Progenitor cell of endocrine pancreas (in vitro differentiated cells): Measurements from ENCODE around the gene NPC1. TPM values are rescaled to one million over a fixed set of nuclear protein-coding genes. Genes with fewer than 3 reads are reported as not detected.

Experiments used
- DNase-seq: peaks from one replicate; pipeline ENCODE4 v3.0.0; 2021; ENCODE audit warnings: low spot score; ENCODE audit not compliant: unreplicated experiment
- H3K27ac Mint-ChIP-seq: 2 replicates; pipeline ENCODE4 v1.8.0; 2021; ENCODE audit warnings: mild to moderate bottlenecking, moderate library complexity, mixed read lengths
- H3K27me3 Mint-ChIP-seq: 2 replicates; pipeline ENCODE4 v1.8.0; 2021; ENCODE audit warnings: mixed read lengths
- H3K36me3 Mint-ChIP-seq: 2 replicates; pipeline ENCODE4 v1.8.0; 2022; ENCODE audit warnings: mixed read lengths; ENCODE audit not compliant: insufficient read depth
- H3K4me1 Mint-ChIP-seq: 2 replicates; pipeline ENCODE4 v1.8.0; 2021; ENCODE audit warnings: low read depth, mixed read lengths
- H3K4me3 Mint-ChIP-seq: 2 replicates; pipeline ENCODE4 v1.8.0; 2021; ENCODE audit warnings: low read depth, mild to moderate bottlenecking, moderate library complexity, mixed read lengths
- H3K9me3 Mint-ChIP-seq: 2 replicates; pipeline ENCODE4 v1.8.0; 2021; ENCODE audit warnings: low read depth, mixed read lengths
- total RNA-seq: library from RNA; stranded (reverse); gene quantifications from 2 replicates; pipeline ENCODE4 v1.2.1, GENCODE V29; 2021
- TF ChIP-seq, protein P1 (sequence below): fragments of 200-600 bp; sonication (generic); IDR thresholded peaks from one replicate; pipeline ENCODE4 v1.5.0; 2021; ENCODE audit warnings: antibody characterized with exemption, mild to moderate bottlenecking; ENCODE audit not compliant: unreplicated experiment

Gene NPC1
- total RNA-seq, 1 donor from 2014 or later, result 35.1 TPM

DNA sequence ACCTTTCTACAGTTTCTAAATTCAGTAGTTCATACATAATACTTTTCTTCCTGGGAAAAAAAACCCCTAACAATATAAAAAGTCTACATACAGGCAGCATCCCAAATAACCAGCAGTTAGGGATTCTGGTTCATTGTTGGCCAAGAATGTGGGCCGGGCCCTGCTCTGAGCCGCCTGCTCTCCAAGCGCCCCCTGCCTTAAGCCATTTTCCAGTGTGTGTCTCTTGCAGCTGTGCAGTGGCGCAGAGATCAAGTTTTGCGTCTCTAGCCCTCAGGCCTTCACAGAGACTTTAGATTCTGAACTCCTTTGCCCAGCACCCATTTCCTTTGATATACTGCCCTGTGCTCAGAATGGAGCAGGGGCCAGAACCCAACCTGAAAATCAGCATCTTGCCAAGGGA is 50.1 kb downstream of the NPC1 start:
- H3K36me3 Mint-ChIP-seq, result peaks cover 29% of the 10 kb centered on the region

GRCh38 chr18:23534276-23534675 is 52.0 kb downstream of the NPC1 start:
- H3K9me3 Mint-ChIP-seq, result no peaks in the 10 kb centered on the region
- DNase-seq, result no peak
- peaks cover 25% of the 10 kb centered on the region for H3K36me3 Mint-ChIP-seq
- TF ChIP-seq, protein P1, sequence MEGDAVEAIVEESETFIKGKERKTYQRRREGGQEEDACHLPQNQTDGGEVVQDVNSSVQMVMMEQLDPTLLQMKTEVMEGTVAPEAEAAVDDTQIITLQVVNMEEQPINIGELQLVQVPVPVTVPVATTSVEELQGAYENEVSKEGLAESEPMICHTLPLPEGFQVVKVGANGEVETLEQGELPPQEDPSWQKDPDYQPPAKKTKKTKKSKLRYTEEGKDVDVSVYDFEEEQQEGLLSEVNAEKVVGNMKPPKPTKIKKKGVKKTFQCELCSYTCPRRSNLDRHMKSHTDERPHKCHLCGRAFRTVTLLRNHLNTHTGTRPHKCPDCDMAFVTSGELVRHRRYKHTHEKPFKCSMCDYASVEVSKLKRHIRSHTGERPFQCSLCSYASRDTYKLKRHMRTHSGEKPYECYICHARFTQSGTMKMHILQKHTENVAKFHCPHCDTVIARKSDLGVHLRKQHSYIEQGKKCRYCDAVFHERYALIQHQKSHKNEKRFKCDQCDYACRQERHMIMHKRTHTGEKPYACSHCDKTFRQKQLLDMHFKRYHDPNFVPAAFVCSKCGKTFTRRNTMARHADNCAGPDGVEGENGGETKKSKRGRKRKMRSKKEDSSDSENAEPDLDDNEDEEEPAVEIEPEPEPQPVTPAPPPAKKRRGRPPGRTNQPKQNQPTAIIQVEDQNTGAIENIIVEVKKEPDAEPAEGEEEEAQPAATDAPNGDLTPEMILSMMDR, result no peak
- H3K27me3 Mint-ChIP-seq, result no peaks in the 10 kb centered on the region
- H3K4me1 Mint-ChIP-seq, result no peaks in the 10 kb centered on the region
- H3K4me3 Mint-ChIP-seq, result no peak overlapping the region
- H3K27ac Mint-ChIP-seq, result no peak overlapping the region

More for the DNA sequence above, 50.1 kb downstream of the NPC1 start:
- TF ChIP-seq, protein P1, result no peak
- no peaks in the 10 kb centered on the region for H3K9me3 Mint-ChIP-seq
- H3K4me3 Mint-ChIP-seq, result no peak overlapping the region
- H3K4me1 Mint-ChIP-seq, result no peaks in the 10 kb centered on the region
- H3K27ac Mint-ChIP-seq, result no peak overlapping the region
- no peaks in the 10 kb centered on the region for H3K27me3 Mint-ChIP-seq
- no peak for DNase-seq

DNA sequence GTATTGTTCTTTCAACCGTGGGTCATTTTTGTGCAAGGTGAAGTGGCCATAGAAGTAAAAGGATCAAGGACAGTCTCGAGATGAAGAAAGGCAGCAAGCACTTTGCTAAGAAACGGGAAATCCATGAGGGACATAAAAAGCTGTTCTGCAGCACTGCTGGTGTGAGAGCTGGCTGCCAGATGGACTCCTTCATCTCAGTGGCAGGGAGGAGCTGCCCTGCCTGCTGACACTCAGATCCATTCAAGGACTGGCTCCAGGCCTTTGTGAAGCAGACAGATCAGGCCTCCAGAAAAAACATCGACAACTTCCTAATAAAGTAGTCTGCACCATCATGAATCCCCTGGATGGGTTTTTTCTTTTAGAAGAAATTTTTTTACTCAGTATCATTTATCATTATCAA is 53.5 kb downstream of the NPC1 start:
- H3K4me1 Mint-ChIP-seq, result no peaks in the 10 kb centered on the region
- no peak for DNase-seq
- H3K9me3 Mint-ChIP-seq, result no peaks in the 10 kb centered on the region
- H3K27ac Mint-ChIP-seq, result no peak overlapping the region
- H3K4me3 Mint-ChIP-seq, result no peak overlapping the region
- H3K36me3 Mint-ChIP-seq, result peaks cover 25% of the 10 kb centered on the region
- H3K27me3 Mint-ChIP-seq, result no peaks in the 10 kb centered on the region
- TF ChIP-seq, protein P1, result no peak

DNA sequence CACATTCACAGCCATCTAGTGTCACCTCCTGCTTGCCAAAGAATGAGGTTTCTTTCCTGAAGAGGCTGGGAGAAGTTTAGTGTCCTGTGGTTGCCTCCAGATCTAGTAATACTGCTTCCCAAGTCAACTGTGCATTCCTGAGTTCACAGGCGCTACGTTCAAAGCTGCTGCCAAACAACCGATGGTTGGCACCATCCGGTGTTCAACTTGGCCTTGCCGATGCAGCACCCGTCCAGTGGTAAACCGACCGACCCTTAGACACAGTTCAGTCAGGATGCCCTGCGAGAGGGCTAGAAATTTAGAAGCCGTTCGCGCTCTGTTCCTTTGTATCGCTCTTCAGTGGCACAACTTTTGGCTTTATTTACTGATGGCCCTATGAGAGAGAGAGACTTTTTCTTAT is 54.4 kb downstream of the NPC1 start:
- no peak for DNase-seq
- TF ChIP-seq, protein P1, result no peak
- no peak overlapping the region for H3K4me3 Mint-ChIP-seq
- H3K9me3 Mint-ChIP-seq, result no peaks in the 10 kb centered on the region
- H3K27ac Mint-ChIP-seq, result peak overlapping the region; percentile 3
- H3K27me3 Mint-ChIP-seq, result no peaks in the 10 kb centered on the region
- H3K36me3 Mint-ChIP-seq, result peaks cover 23% of the 10 kb centered on the region
- H3K4me1 Mint-ChIP-seq, result no peaks in the 10 kb centered on the region

- Mint-ChIP-seq H3K9me3 (no peaks in the 10 kb centered on the region), H3K4me1 (no peaks in the 10 kb centered on the region), H3K4me3 (no peak overlapping the region), H3K27me3 (no peaks in the 10 kb centered on the region), H3K36me3 (peaks cover 23% of the 10 kb centered on the region), H3K27ac (no peak overlapping the region)
- DNase-seq, result no peak
- TF ChIP-seq, protein P1, result no peak
Measured at GRCh38 chr18:23530195-23530594, 56.1 kb downstream of the NPC1 start.
